Measurements from ENCODE around the gene PTPN11.

Gene PTPN11

DNA sequence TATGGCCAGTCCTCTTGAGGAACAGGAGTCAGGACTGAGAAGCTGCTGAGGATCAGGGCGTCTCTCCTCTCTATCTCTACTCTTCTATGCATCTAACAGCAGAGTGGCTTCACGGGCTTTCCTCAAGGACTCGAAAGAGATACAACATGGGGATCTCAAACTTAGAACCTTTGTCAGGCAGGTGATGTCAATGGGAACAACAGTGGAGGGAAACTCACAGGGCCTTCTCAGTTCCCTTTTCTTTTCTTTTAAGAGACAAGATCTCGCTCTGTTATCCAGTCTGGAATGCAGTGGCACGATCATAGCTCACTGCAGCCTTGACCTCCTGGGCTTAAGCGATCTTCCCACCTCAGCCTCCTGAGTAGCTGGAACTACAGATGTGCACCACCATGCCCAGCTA lies 127.6 kb downstream of the PTPN11 start:
- H3K4me3 ChIP-seq (replicated peaks; ENCODE audit: low read depth, low read length), result no peak overlapping the region
- H3K27me3 ChIP-seq (replicated peaks; ENCODE audit: control insufficient read depth, insufficient read depth, low read length), result no peaks in the 10 kb centered on the region; the same call in 1 of the 2 replicates
- no peaks in the 10 kb centered on the region for H3K36me3 ChIP-seq (ENCODE audit: control insufficient read depth, insufficient read depth, low read length)
- DNase-seq (ENCODE audit: extremely low read depth, insufficient read length), result no peak
- TF ChIP-seq, protein P1, sequence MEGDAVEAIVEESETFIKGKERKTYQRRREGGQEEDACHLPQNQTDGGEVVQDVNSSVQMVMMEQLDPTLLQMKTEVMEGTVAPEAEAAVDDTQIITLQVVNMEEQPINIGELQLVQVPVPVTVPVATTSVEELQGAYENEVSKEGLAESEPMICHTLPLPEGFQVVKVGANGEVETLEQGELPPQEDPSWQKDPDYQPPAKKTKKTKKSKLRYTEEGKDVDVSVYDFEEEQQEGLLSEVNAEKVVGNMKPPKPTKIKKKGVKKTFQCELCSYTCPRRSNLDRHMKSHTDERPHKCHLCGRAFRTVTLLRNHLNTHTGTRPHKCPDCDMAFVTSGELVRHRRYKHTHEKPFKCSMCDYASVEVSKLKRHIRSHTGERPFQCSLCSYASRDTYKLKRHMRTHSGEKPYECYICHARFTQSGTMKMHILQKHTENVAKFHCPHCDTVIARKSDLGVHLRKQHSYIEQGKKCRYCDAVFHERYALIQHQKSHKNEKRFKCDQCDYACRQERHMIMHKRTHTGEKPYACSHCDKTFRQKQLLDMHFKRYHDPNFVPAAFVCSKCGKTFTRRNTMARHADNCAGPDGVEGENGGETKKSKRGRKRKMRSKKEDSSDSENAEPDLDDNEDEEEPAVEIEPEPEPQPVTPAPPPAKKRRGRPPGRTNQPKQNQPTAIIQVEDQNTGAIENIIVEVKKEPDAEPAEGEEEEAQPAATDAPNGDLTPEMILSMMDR (IDR thresholded peaks at IDR 0.05; ENCODE audit: insufficient read depth, low read length, poor library complexity, severe bottlenecking), result no peak

DNA sequence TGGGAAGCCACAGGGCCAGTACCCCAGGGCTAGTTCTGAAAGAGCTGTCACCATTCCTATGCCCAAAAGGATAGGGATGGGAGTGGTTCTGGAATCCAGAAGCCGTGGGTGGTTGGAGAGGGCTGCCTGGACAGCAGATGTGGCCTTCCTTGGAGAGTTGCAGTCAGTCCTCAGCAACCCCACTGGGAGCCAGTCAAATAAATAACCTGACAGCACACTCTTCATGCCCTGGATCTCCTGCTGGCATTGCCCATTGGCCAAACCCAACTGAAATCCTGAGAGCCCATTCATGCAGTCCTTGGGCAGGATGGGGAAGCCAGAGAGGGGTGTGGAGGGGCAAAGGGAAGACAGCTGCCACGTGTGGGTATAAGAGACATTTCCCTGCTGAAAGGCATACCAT lies 128.2 kb downstream of the PTPN11 start:
- H3K27me3 ChIP-seq (replicated peaks; ENCODE audit: control insufficient read depth, insufficient read depth, low read length), result no peaks in the 10 kb centered on the region
- no peak for DNase-seq (ENCODE audit: extremely low read depth, insufficient read length)
- H3K36me3 ChIP-seq (ENCODE audit: control insufficient read depth, insufficient read depth, low read length), result no peaks in the 10 kb centered on the region
- no peak overlapping the region for H3K4me3 ChIP-seq (replicated peaks; ENCODE audit: low read depth, low read length)
- TF ChIP-seq, protein P1 (IDR thresholded peaks at IDR 0.05; ENCODE audit: insufficient read depth, low read length, poor library complexity, severe bottlenecking), result no peak

DNA sequence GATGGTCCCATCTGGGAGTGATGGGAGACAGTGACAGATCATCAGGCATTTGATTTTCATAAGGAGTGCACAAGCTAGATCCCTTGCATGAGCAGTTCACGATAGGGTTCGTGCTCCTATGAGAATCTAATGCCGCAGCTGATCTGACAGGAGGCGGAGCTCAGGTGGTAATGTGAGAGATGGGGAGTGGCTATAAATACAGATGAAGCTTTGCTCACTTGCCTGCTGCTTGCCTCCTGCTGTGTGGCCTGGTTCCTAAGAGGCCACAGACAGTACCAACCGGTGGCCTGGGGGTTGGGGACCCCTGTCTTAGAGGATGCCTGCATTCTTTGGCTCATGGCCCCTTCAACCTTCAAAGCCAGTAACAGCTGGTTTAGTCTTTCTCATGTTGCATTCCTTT lies 130.3 kb downstream of the PTPN11 start:
- TF ChIP-seq, protein P1 (IDR thresholded peaks at IDR 0.05; ENCODE audit: insufficient read depth, low read length, poor library complexity, severe bottlenecking), result no peak
- DNase-seq (ENCODE audit: extremely low read depth, insufficient read length), result no peak
- Histone ChIP-seq H3K27me3 (replicated peaks; ENCODE audit: control insufficient read depth, insufficient read depth, low read length) (no peaks in the 10 kb centered on the region), H3K36me3 (ENCODE audit: control insufficient read depth, insufficient read depth, low read length) (no peaks in the 10 kb centered on the region), H3K4me3 (replicated peaks; ENCODE audit: low read depth, low read length) (no peak overlapping the region)

DNA sequence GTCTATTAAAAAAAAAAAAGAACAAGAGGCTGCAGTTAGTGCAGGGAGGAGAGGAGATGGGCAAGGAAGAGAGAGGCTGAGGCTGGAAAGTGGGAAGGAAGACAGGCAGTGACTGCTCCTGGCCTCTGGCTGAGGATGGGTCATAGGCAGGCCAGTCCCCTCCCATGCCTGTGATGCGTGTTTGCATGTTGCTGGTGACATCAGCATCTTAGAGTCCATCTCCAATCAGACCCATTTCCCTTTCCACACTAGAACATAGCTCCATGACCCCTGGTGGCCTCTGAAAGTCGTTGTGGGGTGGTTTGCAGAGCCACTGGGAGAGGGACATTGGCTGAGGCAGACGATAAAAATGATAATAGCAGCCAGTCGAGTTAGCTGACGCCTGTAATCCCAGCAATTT lies 132.9 kb downstream of the PTPN11 start:
- no peak for DNase-seq (ENCODE audit: extremely low read depth, insufficient read length)
- TF ChIP-seq, protein P1 (IDR thresholded peaks at IDR 0.05; ENCODE audit: insufficient read depth, low read length, poor library complexity, severe bottlenecking), result no peak
- no peaks in the 10 kb centered on the region for H3K36me3 ChIP-seq (ENCODE audit: control insufficient read depth, insufficient read depth, low read length)
- H3K27me3 ChIP-seq (replicated peaks; ENCODE audit: control insufficient read depth, insufficient read depth, low read length), result no peaks in the 10 kb centered on the region
- no peak overlapping the region for H3K4me3 ChIP-seq (replicated peaks; ENCODE audit: low read depth, low read length)

DNA sequence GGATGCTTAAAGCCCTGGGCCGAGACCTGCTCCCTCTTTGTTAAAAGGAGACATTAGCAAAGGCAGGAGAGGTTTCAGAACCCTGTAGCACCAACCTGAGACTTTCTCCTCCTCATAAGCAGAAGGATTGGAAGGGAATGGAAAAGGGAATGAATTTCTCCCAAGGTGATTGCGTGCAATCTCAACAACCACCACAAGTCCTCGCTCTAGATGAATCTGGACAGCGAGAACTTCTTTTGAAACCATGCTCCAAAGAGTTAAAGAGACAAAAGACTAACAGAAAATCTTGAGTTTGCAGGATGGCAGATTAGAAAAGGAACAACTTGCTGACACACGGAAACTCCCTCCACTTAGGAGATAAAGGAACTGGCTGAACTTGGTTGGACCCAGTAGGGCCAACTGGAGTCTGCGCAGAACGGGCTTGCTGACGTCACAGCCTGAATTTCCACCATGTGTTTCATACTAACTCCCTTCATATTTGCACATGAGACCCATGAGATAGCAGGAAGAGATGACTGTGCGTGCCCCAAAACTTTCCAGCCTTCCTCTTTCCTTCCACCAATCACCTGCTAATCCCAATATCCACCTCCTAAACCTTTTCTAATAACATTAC lies 137.0 kb downstream of the PTPN11 start:
- Histone ChIP-seq H3K27me3 (replicated peaks; ENCODE audit: control insufficient read depth, insufficient read depth, low read length) (no peaks in the 10 kb centered on the region), H3K36me3 (ENCODE audit: control insufficient read depth, insufficient read depth, low read length) (no peaks in the 10 kb centered on the region), H3K4me3 (replicated peaks; ENCODE audit: low read depth, low read length) (no peak overlapping the region)
- no peak for DNase-seq (ENCODE audit: extremely low read depth, insufficient read length)
- TF ChIP-seq, protein P1 (IDR thresholded peaks at IDR 0.05; ENCODE audit: insufficient read depth, low read length, poor library complexity, severe bottlenecking), result no peak
